SU-DHL-6 (cell line): Measurements from ENCODE around the gene TWF1.

ENCODE experiments used
- CTCF ChIP-seq: fragments of 200-600 bp; sonication (generic); IDR thresholded peaks from one replicate; pipeline ENCODE4 v1.5.1; 2017; ENCODE audit warnings: antibody characterized with exemption, mild to moderate bottlenecking, low read length, moderate library complexity; ENCODE audit not compliant: insufficient read depth, poor library complexity, severe bottlenecking
- EZH2phosphoT487 ChIP-seq: fragments of 200-600 bp; sonication (generic), shearing (Covaris generic); conservative IDR thresholded peaks from 2 replicates; pipeline ENCODE4 v1.6.1; 2018; ENCODE audit warnings: mild to moderate bottlenecking, antibody characterized with exemption, low read length, moderate library complexity, mixed read lengths

GRCh38 chr12:43760396-43760795, 45.7 kb downstream of the TWF1 start:
- TF ChIP-seq CTCF (no peak), EZH2phosphoT487 (no peak)
